Measurements from ENCODE around the gene EFNA2.

EFNA2 gene

GRCh38 chr19:1284979-1285736 is 515 bp upstream of the EFNA2 start:
- no peak for DNase-seq

GRCh38 chr19:1286487-1287353 is 1.0 kb downstream of the EFNA2 start:
- no peak for DNase-seq

- DNase-seq, result no peak
Measured at GRCh38 chr19:1287354-1288225, 1.9 kb downstream of the EFNA2 start.

- no peak for DNase-seq
Measured at GRCh38 chr19:1288226-1288612, 2.5 kb downstream of the EFNA2 start.

GRCh38 chr19:1288833-1289685 is 3.4 kb downstream of the EFNA2 start:
- DNase-seq, result no peak

- DNase-seq, result no peak
Measured at GRCh38 chr19:1289686-1290025, 4.0 kb downstream of the EFNA2 start.

- DNase-seq, result no peak
Measured at GRCh38 chr19:1290196-1290702, 4.6 kb downstream of the EFNA2 start.

GRCh38 chr19:1290703-1291651 is 5.3 kb downstream of the EFNA2 start:
- no peak for DNase-seq

- DNase-seq, result no peak
Measured at GRCh38 chr19:1291761-1292418, 6.2 kb downstream of the EFNA2 start.

GRCh38 chr19:1292419-1293151 is 6.9 kb downstream of the EFNA2 start:
- no peak for DNase-seq

- DNase-seq, result no peak
Measured at GRCh38 chr19:1293782-1294604, 8.3 kb downstream of the EFNA2 start.

GRCh38 chr19:1294688-1295087 is 9.0 kb downstream of the EFNA2 start:
- DNase-seq, result no peak

- peak in 1 of 2 donors; percentile 49 for DNase-seq
Measured at GRCh38 chr19:1295169-1296012, 9.7 kb downstream of the EFNA2 start.

GRCh38 chr19:1296078-1296477 is 10.4 kb downstream of the EFNA2 start:
- no peak for DNase-seq

GRCh38 chr19:1296575-1297271 is 11.1 kb downstream of the EFNA2 start:
- no peak for DNase-seq

GRCh38 chr19:1298235-1298634 is 12.6 kb downstream of the EFNA2 start:
- DNase-seq, result no peak

GRCh38 chr19:1299801-1300200 is 14.1 kb downstream of the EFNA2 start:
- no peak for DNase-seq

Measured in CD4-positive, alpha-beta T cell treated with Interferon alpha-2 for 1 hour (primary cell).